Kidney (tissue), 14 donors: ENCODE measurements around the gene DDX10. TPM values are rescaled to one million over a fixed set of nuclear protein-coding genes. Genes with fewer than 3 reads are reported as not detected.

Experiments used
- DNase-seq, 5 donors: peaks; one replicate each; pipeline ENCODE4 v3.0.0-alpha.2; 2013 to 2020
- FAIRE-seq: peaks from 2 replicates; lab custom pipeline; 2012; peaks lifted over from hg19 to GRCh38; lab: Jason Lieb, UNC
- H3K27ac ChIP-seq, 2 donors: one replicate each; pipeline ENCODE4 v1.7.0; 2013; ENCODE audit warnings: low read depth in 2 of 2, low read length in 2 of 2, inconsistent platforms in 1 of 2
- H3K27me3 ChIP-seq: one replicate; pipeline ENCODE4 v1.7.1; 2013; ENCODE audit warnings: low read length, inconsistent platforms; ENCODE audit not compliant: control insufficient read depth, insufficient read depth
- H3K36me3 ChIP-seq, 3 donors: one replicate each; pipeline versions ENCODE4 v1.7.0 to v1.7.1; 2013; ENCODE audit warnings: low read length in 3 of 3, control low read depth in 1 of 3, inconsistent platforms in 1 of 3; ENCODE audit not compliant: insufficient read depth in 3 of 3, control insufficient read depth in 2 of 3
- H3K4me1 ChIP-seq, 3 donors: one replicate each; pipeline versions ENCODE4 v1.7.0 to v1.7.1; 2013; ENCODE audit warnings: low read length in 3 of 3, inconsistent platforms in 1 of 3, low read depth in 1 of 3; ENCODE audit not compliant: control insufficient read depth in 2 of 3, insufficient read depth in 2 of 3
- H3K4me3 ChIP-seq, 3 donors: one replicate each; pipeline versions ENCODE4 v1.7.0 to v1.8.1; 2013; ENCODE audit warnings: low read length in 3 of 3, control low read depth in 1 of 3, inconsistent platforms in 1 of 3
- H3K9ac ChIP-seq, 3 donors: one replicate each; pipeline versions ENCODE4 v1.7.0 to v1.7.1; 2013; ENCODE audit warnings: low read length in 3 of 3, control low read depth in 1 of 3, inconsistent platforms in 1 of 3
- H3K9me3 ChIP-seq, 3 donors: one replicate each; pipeline versions ENCODE4 v1.7.0 to v1.7.1; 2013; ENCODE audit warnings: low read length in 3 of 3, control low read depth in 1 of 3, inconsistent platforms in 1 of 3; ENCODE audit not compliant: control insufficient read depth in 2 of 3, insufficient read depth in 1 of 3
- CTCF ChIP-seq: IDR thresholded peaks from 3 replicates; pipeline ENCODE4 v1.5.1; 2012; ENCODE audit warnings: mild to moderate bottlenecking, moderate library complexity, borderline replicate concordance; ENCODE audit not compliant: insufficient read depth; ENCODE audit errors: extremely low read depth
- intact Hi-C: fragments of 100-400 bp; cut with DNase I; formaldehyde crosslinking; loops from one replicate; pipeline ENCODE4 v1.11.1; 2022
- polyA plus RNA-seq: library from polyadenylated mRNA; stranded (reverse); fragments of 350-450 nt; fragmentation: Illumina TruSeq; extraction: RNeasy Lipid Tissue Mini Kit (QIAGEN cat#74804); gene quantifications from one replicate; pipeline ENCODE4 v1.2.3, GENCODE V29; 2014; ENCODE audit warnings: low read depth, low replicate concordance; ENCODE audit not compliant: insufficient read depth
- total RNA-seq: library from RNA; stranded (reverse); fragmentation: NEBNext Ultra II Directional; extraction: Animal tissue kit (Norgen Biotek cat#: 25700); gene quantifications from one replicate; pipeline ENCODE4 v1.2.1, GENCODE V29; 2021
- donor health status: control.
- donor health status: control.
- donor health status: control.
- donor health status: control.
- donor health status: control.
- donor health status: DM: yes; HTN: yes; CAD: no.
- donor health status: Normal renal cell carcinoma (clear cell type).

The DDX10 gene
- total and polyA plus RNA-seq, 2 donors from 2014 or later = 24.8 to 79.2 TPM

GRCh38 chr11:108666373-108666772 lies 1.5 kb downstream of the DDX10 start:
- Histone ChIP-seq H3K9me3 (no peaks in the 10 kb centered on the region), H3K4me1 (peaks cover 2 to 13% (median 6%) of the 10 kb centered on the region in 3 donors), H3K9ac (no peak overlapping the region), H3K27ac (no peak overlapping the region), H3K36me3 (peaks cover 0 to 2% (median 0%) of the 10 kb centered on the region in 3 donors), H3K27me3 (no peaks in the 10 kb centered on the region), H3K4me3 (no peak overlapping the region)
- FAIRE-seq (no peak), DNase-seq (no peak)
- TF ChIP-seq CTCF = no peak
- intact Hi-C loops = no loop called here

GRCh38 chr11:108669286-108669685 lies 4.4 kb downstream of the DDX10 start:
- no peaks in the 10 kb centered on the region for H3K9me3 ChIP-seq
- no peak for DNase-seq
- intact Hi-C loops = no loop called here
- no peak overlapping the region for H3K9ac ChIP-seq
- H3K4me3 ChIP-seq = no peak overlapping the region
- H3K27me3 ChIP-seq = no peaks in the 10 kb centered on the region
- peaks cover 2 to 13% (median 6%) of the 10 kb centered on the region in 3 donors for H3K4me1 ChIP-seq
- no peak for TF ChIP-seq CTCF
- peaks cover 0 to 2% (median 0%) of the 10 kb centered on the region in 3 donors for H3K36me3 ChIP-seq
- no peak for FAIRE-seq
- H3K27ac ChIP-seq = no peak overlapping the region

GRCh38 chr11:108669711-108670110 lies 4.8 kb downstream of the DDX10 start:
- no peak overlapping the region for H3K9ac ChIP-seq
- FAIRE-seq (no peak), DNase-seq (no peak)
- H3K27me3 ChIP-seq = no peaks in the 10 kb centered on the region
- peaks cover 0 to 3% (median 0%) of the 10 kb centered on the region in 3 donors for H3K36me3 ChIP-seq
- no peaks in the 10 kb centered on the region for H3K9me3 ChIP-seq
- intact Hi-C loops = no loop called here
- H3K27ac ChIP-seq = no peak overlapping the region
- peaks cover 2 to 13% (median 6%) of the 10 kb centered on the region in 3 donors for H3K4me1 ChIP-seq
- TF ChIP-seq CTCF = no peak
- no peak overlapping the region for H3K4me3 ChIP-seq

GRCh38 chr11:108670451-108670850 lies 5.6 kb downstream of the DDX10 start:
- DNase-seq (no peak), FAIRE-seq (no peak)
- Histone ChIP-seq H3K27me3 (no peaks in the 10 kb centered on the region), H3K36me3 (peaks cover 0 to 5% (median 0%) of the 10 kb centered on the region in 3 donors), H3K9ac (no peak overlapping the region), H3K9me3 (no peaks in the 10 kb centered on the region), H3K27ac (no peak overlapping the region), H3K4me3 (no peak overlapping the region), H3K4me1 (peaks cover 2 to 13% (median 6%) of the 10 kb centered on the region in 3 donors)
- intact Hi-C loops = no loop called here
- no peak for TF ChIP-seq CTCF
